Right lobe of liver (tissue), 4 donors: ENCODE measurements around the gene TRA2A.

Experiments
- CTCF ChIP-seq, 4 donors: fragments of 200-600 bp in 3 of 4; fragments of 450-650 bp in 1 of 4; IDR thresholded peaks; one replicate each; pipeline versions ENCODE4 v1.5.1 to v1.8.0; 2016 to 2022; ENCODE audit warnings: antibody characterized with exemption in 4 of 4, mild to moderate bottlenecking in 2 of 4
- POLR2A ChIP-seq: fragments of 450-650 bp; IDR thresholded peaks from one replicate; pipeline ENCODE4 v1.6.1; 2017; ENCODE audit warnings: antibody characterized with exemption, mild to moderate bottlenecking
- donor health status: DM: no; HTN: no; CAD: no.
- donor health status: DM: no; HTN: no; CAD: no.
- donor health status: DM: no; HTN: yes; CAD: no.

DNA sequence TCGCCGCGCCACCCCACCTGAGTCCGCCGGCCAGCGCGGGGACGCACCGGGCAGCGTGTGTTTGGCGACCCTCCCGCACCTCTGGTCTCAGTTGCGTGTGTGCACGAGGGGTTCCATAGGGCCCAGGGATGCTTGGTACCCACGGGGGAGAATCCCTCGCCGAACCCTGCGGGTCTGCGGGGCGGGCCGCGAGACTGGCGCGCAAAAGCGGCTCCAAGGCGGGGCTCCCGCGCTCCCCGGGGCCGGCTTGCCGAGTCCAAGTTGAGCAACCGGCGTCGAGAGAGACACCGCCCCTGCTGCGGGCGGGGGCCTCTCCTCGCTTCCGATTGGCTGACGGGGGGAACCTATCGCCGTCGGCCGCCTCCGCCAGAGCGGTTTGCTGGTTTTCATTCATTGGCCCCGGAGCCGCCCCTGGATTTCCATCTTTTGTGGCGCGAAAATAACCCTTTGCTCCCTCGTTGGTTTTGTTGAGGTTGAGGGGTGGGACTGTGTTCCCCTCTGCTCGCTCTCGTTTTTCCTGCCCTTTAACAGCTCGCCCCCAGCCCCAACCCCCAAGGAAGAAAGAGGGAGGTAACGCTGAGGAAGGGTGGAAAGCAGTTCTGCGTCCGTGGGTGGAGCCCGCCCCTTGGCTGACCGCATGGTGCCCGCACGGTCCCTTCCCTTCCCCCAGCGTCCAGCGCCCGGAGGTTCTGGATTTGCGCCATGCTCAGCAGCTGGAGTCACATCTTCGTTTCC is 57.5 kb downstream of the TRA2A start:
- no peak for TF ChIP-seq CTCF (IDR thresholded peaks at IDR 0.05)
- TF ChIP-seq POLR2A, result no peak
